GM18873 (cell line): ENCODE data around the gene LAMB4.

Experiments used
- ATAC-seq: cut with Tn5 transposase; IDR thresholded peaks from one replicate; pipeline ENCODE4 v1.9.1; 2021; ENCODE audit warnings: mild to moderate bottlenecking, moderate library complexity, moderate number of reproducible peaks; ENCODE audit not compliant: unreplicated experiment, low FRiP score

Gene LAMB4

DNA sequence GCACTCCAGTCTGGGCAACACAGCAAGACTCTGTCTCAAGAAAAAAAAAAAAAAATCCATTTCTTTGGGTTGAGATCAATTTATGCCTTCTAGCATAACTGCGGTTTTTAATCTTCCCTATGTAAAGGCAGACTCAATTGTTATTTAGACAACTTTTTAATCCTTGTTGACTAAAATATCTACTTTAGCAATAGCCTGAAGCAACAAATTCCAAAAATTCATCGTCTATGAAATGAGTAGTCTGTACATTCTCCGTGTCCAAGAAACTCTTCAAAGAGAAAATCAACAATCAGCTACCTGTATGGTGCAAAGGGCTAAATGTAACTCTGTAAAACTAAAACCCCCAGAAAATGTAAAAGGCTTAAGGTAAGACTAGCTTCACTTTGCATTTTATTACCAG lies 150.0 kb downstream of the LAMB4 start:
- no peak for ATAC-seq

GRCh38 chr7:107978815-107979408 lies 151.2 kb downstream of the LAMB4 start:
- ATAC-seq = no peak

GRCh38 chr7:107977048-107977447 lies 153.1 kb downstream of the LAMB4 start:
- no peak for ATAC-seq

- no peak for ATAC-seq
These were observed 153.5 kb downstream of the LAMB4 start for GRCh38 chr7:107976620-107977019.

DNA sequence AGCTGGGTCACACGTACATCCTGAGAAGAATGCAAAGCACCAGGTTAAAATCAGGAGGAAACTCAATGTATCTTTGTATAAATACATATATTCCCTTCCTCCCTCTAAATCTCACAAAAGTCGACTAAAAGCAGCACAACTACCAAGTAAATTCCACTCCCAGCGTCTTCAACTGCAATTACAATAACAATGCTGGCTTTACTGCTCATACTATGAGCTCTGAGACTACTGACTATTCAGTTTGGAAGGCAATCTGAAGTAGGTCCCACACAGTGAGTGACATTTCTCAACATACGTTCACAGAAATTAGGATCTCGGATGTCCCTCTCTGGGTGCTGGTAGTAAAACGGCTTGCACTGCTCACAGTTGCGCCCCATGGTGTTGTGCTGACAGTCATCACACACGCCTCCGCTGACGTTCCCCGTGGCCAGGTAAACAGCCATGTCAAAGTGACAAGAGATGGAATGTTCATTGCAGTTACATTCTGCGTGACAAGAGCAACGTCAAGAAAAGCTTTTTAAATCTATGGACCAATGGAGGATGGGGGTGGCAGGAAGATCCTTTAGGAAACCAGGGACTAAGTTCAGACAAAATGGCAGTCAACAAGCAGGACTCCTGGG lies 154.7 kb downstream of the LAMB4 start:
- ATAC-seq = no peak

DNA sequence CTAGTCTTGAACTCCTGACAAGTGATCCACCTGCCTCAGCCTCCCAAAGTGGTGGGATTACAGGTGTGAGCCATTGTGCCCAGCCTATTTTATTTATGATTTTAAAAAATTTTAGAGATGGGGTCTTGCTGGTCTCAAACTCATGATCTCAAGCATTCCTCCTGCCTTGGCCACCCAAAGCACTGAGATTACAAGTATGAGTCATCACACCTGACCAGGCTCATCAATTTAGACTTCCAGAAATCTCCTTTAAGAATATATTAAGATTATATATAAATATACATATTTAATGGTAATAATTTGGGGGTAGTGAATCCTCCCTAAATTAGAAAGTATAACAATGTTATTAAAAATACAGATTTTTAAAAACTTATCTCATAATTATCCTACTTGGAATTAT lies 156.3 kb downstream of the LAMB4 start:
- ATAC-seq = no peak
